Breast epithelium (tissue), 4 donors: ENCODE results near the gene ARHGEF2. TPM values are rescaled to one million over a fixed set of nuclear protein-coding genes. Genes with fewer than 3 reads are reported as not detected.

Experiments
- DNase-seq, 2 donors: peaks; one replicate each; pipeline ENCODE4 v3.0.0-alpha.2; 2019; ENCODE audit warnings: low spot score in 2 of 2
- H3K27ac ChIP-seq, 2 donors: fragments of 200-600 bp; sonication (generic) in 1 of 2; one replicate each; pipeline ENCODE4 v1.5.1; 2016 to 2019; ENCODE audit warnings: mild to moderate bottlenecking in 1 of 2
- H3K27me3 ChIP-seq, 2 donors: fragments of 200-600 bp; sonication (generic) in 1 of 2; one replicate each; pipeline versions ENCODE4 v1.5.1 to v1.6.0; 2017 to 2019; ENCODE audit warnings: control low read depth in 1 of 2, mild to moderate bottlenecking in 1 of 2
- H3K36me3 ChIP-seq: fragments of 200-600 bp; one replicate; pipeline ENCODE4 v1.5.1; 2019
- H3K4me1 ChIP-seq, 2 donors: fragments of 200-600 bp; sonication (generic); one replicate each; pipeline ENCODE4 v1.5.1; 2016 to 2019; ENCODE audit warnings: control low read depth in 1 of 2
- H3K4me3 ChIP-seq, 3 donors: fragments of 200-600 bp; sonication (generic); 1 replicate in 2 of 3; 2 replicates in 1 of 3; pipeline ENCODE4 v1.5.1; 2016 to 2019; ENCODE audit warnings: mild to moderate bottlenecking in 3 of 3, moderate library complexity in 2 of 3
- H3K9me3 ChIP-seq, 2 donors: fragments of 200-600 bp; sonication (generic) in 1 of 2; one replicate each; pipeline ENCODE4 v1.5.1; 2016 to 2019; ENCODE audit warnings: control low read depth in 1 of 2
- CTCF ChIP-seq, 3 donors: fragments of 450-650 bp; IDR thresholded peaks; one replicate each; pipeline ENCODE4 v1.5.1; 2016 to 2017; ENCODE audit warnings: antibody characterized with exemption in 3 of 3, mild to moderate bottlenecking in 3 of 3, moderate library complexity in 3 of 3
- POLR2A ChIP-seq: fragments of 450-650 bp; IDR thresholded peaks from one replicate; pipeline ENCODE4 v1.6.1; 2016; ENCODE audit warnings: antibody characterized with exemption, mild to moderate bottlenecking, moderate library complexity
- POLR2AphosphoS5 ChIP-seq, 3 donors: sonication (generic); formaldehyde crosslinking; IDR thresholded peaks; one replicate each; pipeline ENCODE4 v1.6.1; 2017; ENCODE audit warnings: antibody characterized with exemption in 3 of 3
- intact Hi-C: fragments of 100-400 bp; cut with DNase I; formaldehyde crosslinking; loops from one replicate; pipeline ENCODE4 v1.15.1; 2023; ENCODE audit warnings: low total_unique reads
- total RNA-seq, 3 donors: library from RNA; depleted of rRNA; stranded (reverse); fragments of >200 nt; gene quantifications; one replicate each; pipeline ENCODE4 v1.1.0, GENCODE V29; 2016

The ARHGEF2 gene
- total RNA-seq, 3 donors from 2014 or later = 81.8 to 93.7 (median 90.4) TPM

- intact Hi-C loops = no loop called here
- H3K4me3 ChIP-seq = peak overlapping the region; percentile 7 to 42 (median 20)
- H3K27me3 ChIP-seq = no peaks in the 10 kb centered on the region
- H3K9me3 ChIP-seq = no peaks in the 10 kb centered on the region
- peaks cover 7 to 21% of the 10 kb centered on the region in 2 donors for H3K4me1 ChIP-seq
- no peaks in the 10 kb centered on the region for H3K36me3 ChIP-seq
- DNase-seq = no peak
- H3K27ac ChIP-seq = peak overlapping the region; percentile 71 to 96
- TF ChIP-seq POLR2AphosphoS5 (IDR thresholded peaks at IDR 0.05) (peak in 2 of 3 donors; percentile 27 to 31), POLR2A (no peak), CTCF (IDR thresholded peaks at IDR 0.05) (no peak)
These were observed 5.1 kb upstream of the ARHGEF2 start for GRCh38 chr1:155983191-155984024.

- no peaks in the 10 kb centered on the region for H3K36me3 ChIP-seq
- intact Hi-C loops = no loop called here
- H3K4me1 ChIP-seq = peaks cover 7 to 21% of the 10 kb centered on the region in 2 donors
- no peak for DNase-seq
- no peaks in the 10 kb centered on the region for H3K9me3 ChIP-seq
- TF ChIP-seq POLR2A (no peak), POLR2AphosphoS5 (IDR thresholded peaks at IDR 0.05) (no peak), CTCF (IDR thresholded peaks at IDR 0.05) (no peak)
- H3K27me3 ChIP-seq = no peaks in the 10 kb centered on the region
- peak overlapping the region in 2 of 3 donors; percentile 2 to 42 for H3K4me3 ChIP-seq
- H3K27ac ChIP-seq = peak overlapping the region; percentile 96 to 99
These were observed 3.8 kb upstream of the ARHGEF2 start for GRCh38 chr1:155982106-155982505.

GRCh38 chr1:155981266-155982088, 3.1 kb upstream of the ARHGEF2 start:
- DNase-seq = no peak
- H3K9me3 ChIP-seq = no peaks in the 10 kb centered on the region
- peak overlapping the region; percentile 96 to 99 for H3K27ac ChIP-seq
- H3K36me3 ChIP-seq = no peaks in the 10 kb centered on the region
- H3K4me1 ChIP-seq = peaks cover 7 to 21% of the 10 kb centered on the region in 2 donors
- intact Hi-C loops = no loop called here
- TF ChIP-seq POLR2AphosphoS5 (IDR thresholded peaks at IDR 0.05) = peak in 1 of 3 donors; percentile 49
- no peak for TF ChIP-seq POLR2A
- peak overlapping the region in 1 of 3 donors; percentile 42 for H3K4me3 ChIP-seq
- H3K27me3 ChIP-seq = no peaks in the 10 kb centered on the region

GRCh38 chr1:155979597-155980343, 1.4 kb upstream of the ARHGEF2 start:
- no peaks in the 10 kb centered on the region for H3K27me3 ChIP-seq
- DNase-seq = no peak
- no peaks in the 10 kb centered on the region for H3K36me3 ChIP-seq
- no peaks in the 10 kb centered on the region for H3K9me3 ChIP-seq
- peaks cover 15 to 29% of the 10 kb centered on the region in 2 donors for H3K4me1 ChIP-seq
- TF ChIP-seq POLR2A = peak; percentile 1
- no peak for TF ChIP-seq POLR2AphosphoS5 (IDR thresholded peaks at IDR 0.05)
- no peak for TF ChIP-seq CTCF (IDR thresholded peaks at IDR 0.05)
- H3K27ac ChIP-seq = peak overlapping the region; percentile 96 to 99
- peak overlapping the region; percentile 87 to 98 (median 95) for H3K4me3 ChIP-seq
- intact Hi-C loops = no loop called here

GRCh38 chr1:155978973-155979429, 654 bp upstream of the ARHGEF2 start:
- Histone ChIP-seq H3K27me3 (no peaks in the 10 kb centered on the region), H3K27ac (peak overlapping the region; percentile 96 to 99), H3K4me3 (peak overlapping the region; percentile 87 to 98 (median 95)), H3K9me3 (no peaks in the 10 kb centered on the region), H3K4me1 (peaks cover 20 to 36% of the 10 kb centered on the region in 2 donors), H3K36me3 (no peaks in the 10 kb centered on the region)
- intact Hi-C loops = no loop called here
- DNase-seq = no peak
- TF ChIP-seq POLR2A = no peak
- TF ChIP-seq CTCF (IDR thresholded peaks at IDR 0.05) = no peak
